HG03103 (cell line): ENCODE data around the gene HCLS1.

Experiments
- ATAC-seq: cut with Tn5 transposase; IDR thresholded peaks from one replicate; pipeline ENCODE4 v1.9.1; 2021; ENCODE audit warnings: low read depth; ENCODE audit not compliant: unreplicated experiment

HCLS1 gene

DNA sequence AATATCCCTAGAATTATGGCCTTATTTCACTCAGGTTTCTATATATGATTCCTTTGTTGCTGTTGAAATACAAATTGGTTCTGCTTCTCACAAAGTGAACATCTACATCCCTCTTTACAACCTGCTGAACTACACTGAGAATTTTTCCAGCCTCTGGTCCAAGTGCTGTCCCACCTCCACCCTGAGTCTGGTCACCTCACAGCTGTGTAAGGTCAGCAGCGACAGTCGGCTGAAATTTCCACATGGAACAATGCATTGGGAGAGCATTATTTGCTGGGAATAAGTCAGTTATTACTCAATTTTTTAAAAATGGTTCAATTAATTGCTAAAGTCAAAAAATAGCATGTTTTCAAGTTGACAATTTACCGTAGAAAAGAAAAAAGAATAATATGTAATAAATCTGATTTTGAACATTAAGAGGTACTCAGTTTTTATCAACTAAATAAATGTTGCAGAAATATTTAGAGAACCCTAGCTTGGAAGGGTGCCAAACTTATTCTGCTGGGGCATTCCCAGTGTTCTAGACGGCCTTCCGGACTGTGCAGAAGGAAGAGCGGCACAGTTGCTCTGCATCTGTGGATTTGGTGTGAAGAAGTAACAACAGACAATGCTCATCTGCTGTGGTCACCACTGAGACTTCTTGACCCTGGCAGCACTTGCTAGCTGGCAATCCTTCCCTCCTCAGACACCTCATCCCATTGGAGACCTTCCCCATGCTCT lies 1.8 kb downstream of the HCLS1 start:
- ATAC-seq: no peak

DNA sequence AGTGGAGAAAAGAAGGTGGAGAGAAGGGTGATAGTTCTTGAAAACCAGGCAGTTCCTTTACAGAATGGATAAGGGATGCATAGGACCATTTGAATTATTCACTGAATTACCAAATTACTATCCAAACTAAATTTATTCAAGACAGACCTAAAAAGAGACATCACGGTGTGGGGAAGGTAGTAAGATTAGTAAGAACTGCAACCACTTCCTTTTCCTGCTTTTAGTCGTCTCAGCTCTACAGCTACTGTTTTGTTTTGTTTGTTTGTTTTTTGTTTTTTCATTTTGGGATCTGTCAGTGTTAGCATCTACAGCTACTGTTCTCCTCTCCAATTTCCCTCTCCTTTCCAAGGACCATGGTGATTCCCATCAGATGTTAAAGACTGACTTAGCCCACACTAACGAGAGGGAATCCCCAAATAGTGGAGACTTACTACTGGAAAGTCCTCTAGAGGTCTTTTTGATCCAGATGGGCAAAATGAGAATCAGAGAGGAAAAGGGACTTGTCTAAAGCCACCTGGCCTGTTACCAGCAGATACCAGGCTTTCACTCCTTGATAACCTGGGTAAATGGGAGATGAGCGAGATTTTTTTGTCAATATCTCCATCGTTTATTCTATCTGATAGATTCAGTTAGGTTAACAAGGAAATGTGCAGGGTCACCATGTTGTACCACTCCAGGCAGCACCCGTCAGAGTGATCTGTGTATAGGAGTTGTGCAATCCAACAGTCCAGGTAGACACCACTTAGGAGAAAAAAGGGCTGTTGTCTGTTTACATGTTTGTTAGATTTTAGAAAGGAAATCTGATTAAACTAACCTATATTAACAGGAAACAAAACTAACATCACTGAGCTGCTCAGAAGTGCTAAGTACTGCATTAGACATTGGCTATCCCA lies 6.0 kb downstream of the HCLS1 start:
- ATAC-seq: peak; percentile 80

DNA sequence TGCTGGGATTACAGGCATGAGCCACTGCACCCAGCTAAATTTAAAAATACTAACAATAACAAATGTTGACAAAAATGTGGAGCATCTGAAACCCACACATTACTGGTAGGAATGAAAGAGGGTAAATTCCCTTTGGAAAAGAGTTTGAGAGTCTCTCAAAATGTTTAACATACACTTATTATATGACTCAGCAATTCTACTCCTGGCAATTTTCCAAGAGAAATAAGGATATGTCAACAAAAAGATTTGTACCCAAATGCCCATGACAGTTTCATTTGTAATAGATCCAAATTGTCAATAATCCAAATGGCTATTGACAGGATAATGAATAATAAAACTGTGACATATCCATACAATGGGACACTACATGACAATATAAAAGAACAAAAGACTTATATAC lies 9.0 kb downstream of the HCLS1 start:
- no peak for ATAC-seq

DNA sequence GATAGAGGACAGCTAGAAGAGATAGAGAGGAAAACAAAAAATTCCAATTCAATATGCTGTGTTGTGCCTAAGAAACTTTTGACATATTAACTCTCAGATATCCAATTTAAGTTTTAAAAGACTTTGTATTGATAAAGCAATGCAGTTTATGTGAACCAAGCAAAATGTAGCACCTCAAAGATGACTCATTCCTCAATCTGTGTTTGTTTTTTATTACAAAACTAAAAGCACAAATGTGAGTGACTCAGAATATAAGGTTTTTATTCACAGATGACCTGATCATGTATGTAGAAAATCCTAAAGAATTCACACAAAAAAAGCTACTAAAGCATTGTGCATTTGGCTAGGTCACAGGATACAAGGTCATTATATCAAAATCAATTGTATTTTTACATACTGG lies 11.1 kb downstream of the HCLS1 start:
- no peak for ATAC-seq

DNA sequence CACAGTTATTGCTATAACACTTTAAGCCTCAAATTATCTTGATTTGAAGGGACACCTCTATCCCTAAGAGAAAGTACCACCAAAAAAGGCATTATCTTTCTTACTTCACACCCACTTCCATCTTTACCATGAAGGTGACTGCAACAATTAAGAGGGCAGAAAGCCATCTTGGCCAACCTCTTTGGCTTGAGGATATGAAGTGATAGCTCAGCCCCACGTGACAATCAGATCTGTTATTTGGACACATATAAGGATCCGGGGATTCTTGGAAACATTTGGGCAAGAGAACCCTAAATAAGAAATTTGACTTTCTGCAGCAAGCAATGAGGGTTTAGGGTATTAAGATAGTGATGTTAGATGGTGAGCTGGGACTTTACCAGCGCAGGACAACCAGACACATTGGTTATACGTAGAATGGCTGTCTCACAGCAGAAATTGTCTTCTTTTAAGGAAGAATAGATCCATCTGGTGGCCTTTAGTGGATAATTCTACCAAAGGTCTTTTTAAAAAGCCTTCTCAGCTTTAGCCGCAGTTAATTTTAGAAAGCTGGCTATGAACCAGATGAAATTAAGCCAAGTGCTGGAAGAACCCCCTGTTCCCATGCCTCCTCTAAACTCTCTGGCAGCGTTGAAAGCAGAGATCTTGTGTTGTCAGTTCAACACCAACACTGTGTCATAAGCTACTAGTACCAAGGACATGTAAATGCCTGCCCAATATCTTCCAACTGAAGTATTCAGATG lies 12.3 kb downstream of the HCLS1 start:
- ATAC-seq: no peak

DNA sequence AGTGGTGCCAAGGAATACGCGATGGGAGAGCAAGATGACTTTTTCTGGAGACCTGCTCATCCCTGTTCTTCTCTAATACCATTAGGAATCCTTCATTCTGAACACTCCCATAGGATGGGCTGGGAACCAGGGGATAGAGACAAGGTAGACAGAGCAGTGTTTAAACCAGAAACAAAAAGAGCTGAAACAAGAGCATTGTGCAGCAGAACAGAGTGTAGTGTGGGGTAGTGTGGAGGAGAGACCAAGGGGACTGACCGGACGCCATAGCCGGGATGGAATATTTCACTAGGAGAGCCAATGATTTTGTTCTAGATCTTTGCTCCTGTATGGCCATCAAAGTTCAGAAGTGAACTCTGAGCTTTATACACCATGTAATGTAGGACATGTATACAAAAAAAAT lies 15.6 kb downstream of the HCLS1 start:
- no peak for ATAC-seq

DNA sequence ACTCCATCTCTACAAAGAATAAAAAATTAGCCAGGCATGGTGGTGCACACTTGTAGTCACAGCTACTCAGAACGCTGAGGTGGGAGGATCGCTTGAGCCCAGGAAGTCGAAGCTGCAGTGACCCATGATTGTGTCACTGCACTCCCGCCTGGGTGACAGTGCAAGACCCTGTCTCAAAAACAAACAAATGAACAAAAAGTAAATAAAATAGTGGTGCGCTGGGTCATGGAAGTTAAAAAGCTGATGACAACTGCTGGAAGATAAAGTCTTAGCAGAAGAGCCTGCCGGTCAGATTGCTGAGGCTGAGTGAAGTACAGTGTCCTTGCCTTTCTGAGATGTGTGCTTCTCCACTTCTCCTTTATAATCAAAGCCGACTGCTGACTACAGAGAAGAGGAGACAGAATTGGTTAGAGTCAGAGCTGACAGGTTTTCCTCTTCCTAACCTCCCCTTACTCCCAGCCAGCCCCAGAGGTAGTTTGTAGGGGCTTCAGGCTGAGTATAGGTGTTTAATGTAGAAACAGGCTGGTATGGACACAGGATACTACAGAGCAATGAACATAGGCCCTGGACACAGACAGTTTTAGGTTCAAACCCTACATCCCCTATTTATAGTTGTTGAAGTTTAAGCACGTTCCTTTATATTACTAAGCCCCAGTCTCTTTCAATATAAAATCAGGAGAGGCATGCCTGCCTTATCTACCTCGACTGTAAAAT lies 17.9 kb downstream of the HCLS1 start:
- no peak for ATAC-seq

DNA sequence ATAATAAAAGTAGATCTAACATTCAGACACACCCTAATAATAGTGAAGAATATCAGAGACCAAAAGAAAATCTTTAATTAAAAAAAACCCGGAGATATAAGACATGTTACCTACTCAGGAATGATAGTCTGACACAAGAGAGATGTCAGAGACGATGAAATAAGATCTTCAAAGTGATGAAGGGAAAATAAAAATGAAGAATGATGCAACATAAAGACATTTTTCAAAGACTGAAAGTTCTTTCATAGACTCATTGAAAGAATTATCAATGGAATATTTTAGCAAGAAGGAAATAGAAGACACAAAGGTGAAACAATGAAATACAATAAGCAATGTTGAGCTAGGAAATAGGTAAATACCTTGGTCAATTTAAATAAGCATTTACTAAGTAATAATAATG lies 19.6 kb downstream of the HCLS1 start:
- no peak for ATAC-seq

DNA sequence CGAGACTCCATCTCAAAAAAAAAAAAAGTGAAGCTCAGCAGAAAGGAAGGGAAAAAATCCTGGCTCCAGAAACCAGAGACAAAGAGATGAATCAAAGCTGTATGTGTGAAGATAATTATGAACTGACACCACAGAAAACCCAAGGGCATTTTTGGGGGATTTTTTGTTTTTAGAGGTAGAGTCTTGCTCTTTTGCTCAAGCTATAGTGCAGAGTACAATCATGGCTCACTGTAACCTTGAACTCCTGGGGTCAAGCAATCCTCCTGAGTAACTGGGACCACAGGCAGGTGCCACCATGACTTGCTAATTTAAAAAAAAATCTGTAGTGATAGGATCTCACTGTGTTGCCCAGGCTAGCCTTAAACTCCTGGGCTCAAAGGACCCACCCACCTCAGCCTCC lies 22.8 kb downstream of the HCLS1 start:
- no peak for ATAC-seq

DNA sequence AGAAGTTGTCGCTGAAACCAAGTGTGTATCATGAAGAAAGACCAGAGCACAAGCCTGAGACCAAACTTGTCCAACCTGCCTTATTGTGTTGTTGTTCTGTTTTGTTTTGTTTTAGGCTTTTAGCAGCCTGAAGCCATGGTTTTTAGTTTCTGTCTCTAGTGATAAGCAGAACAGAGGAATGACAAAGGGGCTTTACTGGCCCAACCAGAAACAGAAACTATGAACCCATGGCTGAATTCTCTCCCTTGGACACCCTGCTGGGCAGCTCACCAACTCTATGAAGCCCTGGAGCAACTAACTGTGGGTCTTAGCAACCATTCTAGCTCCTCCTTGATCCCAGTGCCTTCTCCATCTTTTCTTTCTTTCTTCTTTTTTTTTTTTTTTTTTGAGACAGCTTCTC lies 30.3 kb downstream of the HCLS1 start:
- no peak for ATAC-seq

DNA sequence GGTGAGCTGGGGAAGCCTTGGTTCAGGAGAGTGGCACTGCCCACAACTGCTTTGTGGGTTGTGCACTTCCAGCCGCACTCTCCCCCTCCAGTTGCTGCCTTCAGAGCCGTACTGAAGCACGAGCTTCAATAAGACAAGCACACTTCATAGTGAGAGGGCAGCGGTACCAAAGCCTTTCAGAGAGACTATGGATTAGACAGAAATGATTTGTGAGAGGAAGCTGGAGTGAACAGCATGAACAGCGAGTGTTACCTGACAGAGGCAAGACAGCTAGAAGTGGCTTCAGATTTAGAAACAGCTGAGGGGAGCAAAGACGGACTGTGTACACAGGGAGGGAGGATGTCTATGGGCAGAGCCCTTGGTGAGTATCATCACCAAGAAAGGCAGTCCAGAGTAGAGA lies 31.1 kb downstream of the HCLS1 start:
- ATAC-seq: no peak

DNA sequence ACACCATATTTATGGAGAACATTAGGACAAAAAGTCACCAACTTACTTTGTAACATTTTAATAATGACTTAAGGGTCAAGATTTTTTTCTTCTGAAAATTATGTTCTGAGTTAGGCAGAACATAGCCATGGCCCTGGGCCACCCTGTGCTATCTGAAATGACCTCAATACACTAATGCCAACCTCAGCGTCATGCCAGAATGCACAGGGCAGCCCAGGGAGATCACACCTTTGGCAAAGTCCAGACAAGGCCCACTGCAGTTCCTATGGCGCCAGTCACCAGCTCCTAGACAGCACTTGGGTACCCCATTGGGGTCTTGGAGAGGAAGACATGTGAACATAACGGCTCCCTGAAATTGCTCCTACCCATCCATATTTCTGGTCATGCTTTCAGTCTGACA lies 33.1 kb downstream of the HCLS1 start:
- ATAC-seq: no peak

DNA sequence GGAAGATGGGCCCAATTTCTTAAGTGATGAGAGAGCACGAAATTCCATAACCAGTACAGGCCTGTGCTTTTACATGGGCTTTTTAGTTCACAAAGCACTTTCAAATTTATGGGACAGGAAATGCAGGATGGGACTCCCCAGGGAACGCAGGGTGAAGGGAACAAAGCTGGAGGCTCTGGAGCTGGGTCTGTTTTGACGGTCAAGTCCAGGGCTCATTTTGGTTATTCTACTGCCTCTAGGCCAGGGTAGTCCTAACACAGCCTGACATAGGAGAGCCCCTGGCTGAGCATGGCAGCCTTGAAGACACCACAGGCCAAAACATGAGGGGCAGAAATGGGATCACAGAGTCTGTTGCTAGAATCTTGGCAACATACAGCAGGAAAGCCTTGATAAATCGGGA lies 33.5 kb downstream of the HCLS1 start:
- no peak for ATAC-seq

DNA sequence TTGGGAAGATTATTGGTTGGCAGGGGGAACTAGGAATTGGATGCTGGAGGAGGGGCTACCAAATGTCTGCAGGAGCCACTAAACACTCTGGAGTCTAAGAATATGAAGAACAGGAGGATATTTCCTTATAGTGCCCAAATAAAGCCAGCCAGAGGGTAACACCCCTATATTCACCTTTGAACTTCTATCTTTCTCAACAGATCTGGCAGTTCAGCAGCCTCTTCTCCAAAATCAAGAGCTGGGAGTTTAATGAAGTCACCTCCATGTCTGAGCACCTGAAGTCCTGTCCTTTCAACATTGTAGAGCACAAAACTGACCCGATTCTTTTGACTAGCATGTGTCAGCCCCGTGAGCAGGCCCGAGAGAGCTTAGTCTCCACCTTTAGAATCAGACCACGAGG lies 34.2 kb downstream of the HCLS1 start:
- no peak for ATAC-seq

DNA sequence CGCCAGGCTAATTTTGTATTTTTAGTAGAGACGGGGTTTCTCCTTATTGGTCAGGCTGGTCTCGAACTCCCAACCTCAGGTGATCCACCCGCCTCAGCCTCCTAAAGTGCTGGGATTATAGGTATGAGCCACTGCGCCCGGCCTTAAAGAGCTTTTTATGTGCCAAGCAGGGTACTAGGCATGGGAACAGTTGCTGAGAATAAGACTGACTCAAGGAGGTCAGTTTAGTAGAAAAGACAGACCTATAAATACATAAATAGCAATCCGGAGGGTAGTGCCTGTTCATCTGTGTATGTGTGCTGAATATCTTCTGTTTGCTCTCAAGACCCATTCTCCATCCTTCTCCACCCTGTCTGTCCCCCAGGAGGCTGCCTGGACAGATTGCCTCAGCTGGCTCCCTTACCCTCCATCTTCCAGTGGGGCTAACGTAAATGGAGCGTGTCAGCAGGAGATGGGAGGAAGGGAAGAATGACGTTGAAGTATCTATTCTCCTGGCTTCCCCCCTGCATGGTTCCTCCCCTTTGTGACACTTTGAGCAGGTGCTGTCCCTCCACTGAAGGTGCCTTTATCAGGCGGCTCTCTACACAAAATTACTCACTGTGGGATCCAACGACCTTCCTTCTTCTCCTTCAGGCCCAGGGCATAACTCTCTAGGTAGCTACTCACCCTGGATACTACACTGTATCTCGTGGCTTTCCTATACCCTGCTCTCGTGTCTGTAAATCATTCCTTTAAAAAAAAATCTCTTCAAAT lies 36.4 kb downstream of the HCLS1 start:
- ATAC-seq: no peak

DNA sequence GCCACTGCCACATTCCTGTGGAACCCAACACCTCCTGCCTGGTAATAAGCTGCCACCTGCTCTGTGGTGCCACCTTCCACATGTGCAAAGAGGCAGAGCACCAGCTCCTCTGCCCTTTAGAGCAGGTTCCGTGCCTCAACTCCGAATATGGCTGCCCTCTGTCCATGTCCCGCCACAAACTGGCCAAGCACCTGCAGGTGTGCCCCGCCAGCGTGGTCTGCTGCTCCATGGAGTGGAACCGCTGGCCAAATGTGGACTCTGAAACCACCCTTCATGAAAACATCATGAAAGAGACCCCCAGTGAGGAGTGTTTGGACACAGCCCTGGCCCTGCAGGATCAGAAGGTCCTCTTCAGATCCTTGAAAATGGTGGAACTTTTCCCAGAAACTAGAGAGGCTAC lies 39.2 kb downstream of the HCLS1 start:
- ATAC-seq: no peak

DNA sequence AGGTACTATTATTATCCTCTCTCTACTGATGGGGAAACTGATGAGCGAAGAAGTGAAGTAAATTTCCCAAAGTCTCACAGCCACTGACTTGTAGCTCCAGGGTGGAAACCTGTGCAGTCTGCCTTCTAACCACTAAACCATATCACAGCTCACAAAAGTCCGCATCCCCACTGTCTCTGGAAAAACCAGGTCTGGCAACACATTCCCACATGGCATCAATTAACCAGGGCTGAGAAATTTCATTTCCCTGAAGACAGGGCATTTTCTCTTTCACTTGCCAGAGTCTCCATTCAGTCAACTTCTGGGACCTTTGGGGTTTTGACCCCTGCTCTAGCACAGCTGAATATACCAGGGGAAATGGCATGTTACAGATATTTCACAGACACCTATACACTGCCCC lies 41.0 kb downstream of the HCLS1 start:
- ATAC-seq: no peak

DNA sequence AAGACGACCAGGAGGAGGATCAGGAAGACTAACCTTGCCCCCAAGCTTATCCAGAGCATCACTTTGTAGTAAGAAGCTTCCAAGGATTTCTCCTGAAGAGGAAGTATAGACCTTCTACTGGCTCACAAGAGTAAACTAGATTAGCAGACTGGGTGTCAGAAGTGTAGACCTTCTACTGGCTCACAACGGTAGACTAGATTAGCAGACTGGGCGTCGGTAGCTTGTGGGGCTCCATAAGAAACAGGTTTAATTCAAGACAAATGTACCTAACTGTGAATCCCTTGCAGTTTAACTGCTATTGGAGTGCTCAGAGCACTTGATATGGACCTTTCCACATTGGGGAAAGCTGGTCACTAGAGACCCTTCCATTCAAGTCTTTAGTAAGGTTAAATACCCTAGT lies 54.6 kb downstream of the HCLS1 start:
- no peak for ATAC-seq

DNA sequence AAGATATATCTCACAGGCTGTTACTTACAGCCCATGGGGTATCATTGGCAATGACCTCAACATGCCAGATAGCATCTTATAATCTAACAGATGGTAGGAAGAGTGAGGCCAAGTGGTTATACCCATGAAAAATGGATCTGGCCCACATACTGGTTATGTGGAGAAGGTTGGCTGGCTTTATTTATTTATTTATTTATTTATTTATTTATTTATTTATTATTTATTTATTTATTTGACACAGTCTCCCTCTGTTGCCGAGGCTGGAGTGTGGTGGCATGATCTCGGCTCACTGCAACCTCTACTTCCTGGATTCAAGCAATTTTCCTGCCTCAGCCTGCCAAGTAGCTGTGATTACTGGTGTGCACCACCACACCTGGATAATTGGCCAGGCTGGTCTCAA lies 55.9 kb downstream of the HCLS1 start:
- no peak for ATAC-seq

DNA sequence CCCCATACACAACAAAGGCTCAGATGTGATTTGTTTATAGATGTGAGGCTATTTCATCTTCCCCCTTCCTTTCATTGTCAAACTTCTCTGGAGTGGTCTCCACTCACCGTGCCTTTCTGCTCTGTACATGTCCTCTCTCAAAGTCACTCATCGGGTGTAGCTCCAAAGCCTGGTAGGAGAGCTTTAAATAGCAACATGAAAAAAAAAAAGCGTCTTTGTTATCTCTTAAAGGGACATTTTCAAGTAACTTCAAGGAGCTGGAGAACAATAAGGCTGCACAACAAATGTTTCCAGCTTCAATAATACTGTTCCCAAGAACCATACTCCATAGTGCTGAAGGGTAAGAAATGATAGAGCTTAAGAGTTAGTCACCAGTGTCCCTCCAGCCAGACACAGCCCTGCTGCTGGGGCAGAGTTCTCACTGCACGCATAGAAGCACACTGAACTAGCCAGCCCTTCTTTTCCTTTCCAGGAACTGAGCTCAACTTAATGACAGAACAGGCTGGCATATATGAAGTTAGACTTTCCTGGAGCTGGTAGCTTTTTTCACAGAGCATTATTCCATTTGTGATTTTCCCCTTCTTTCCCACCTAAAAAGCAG lies 59.4 kb downstream of the HCLS1 start:
- ATAC-seq: no peak
